AG09319 (cell line): ENCODE data around the gene NHP2.
"Not testable (repeated sequence)": the region's sequence is repeated elsewhere in the genome, so short reads cannot be mapped to it uniquely, and the experiment has no call there.

Experiments used
- DNase-seq: peaks from one replicate; pipeline ENCODE4 v3.0.0-alpha.2; 2010; ENCODE audit warnings: low read depth; ENCODE audit errors: extremely low read depth
- TF ChIP-seq, protein P1 (sequence below): IDR thresholded peaks from 2 replicates; pipeline ENCODE4 v1.5.1; 2011; ENCODE audit warnings: low read depth, mild to moderate bottlenecking, inconsistent platforms, low read length, moderate library complexity

Gene NHP2

DNA sequence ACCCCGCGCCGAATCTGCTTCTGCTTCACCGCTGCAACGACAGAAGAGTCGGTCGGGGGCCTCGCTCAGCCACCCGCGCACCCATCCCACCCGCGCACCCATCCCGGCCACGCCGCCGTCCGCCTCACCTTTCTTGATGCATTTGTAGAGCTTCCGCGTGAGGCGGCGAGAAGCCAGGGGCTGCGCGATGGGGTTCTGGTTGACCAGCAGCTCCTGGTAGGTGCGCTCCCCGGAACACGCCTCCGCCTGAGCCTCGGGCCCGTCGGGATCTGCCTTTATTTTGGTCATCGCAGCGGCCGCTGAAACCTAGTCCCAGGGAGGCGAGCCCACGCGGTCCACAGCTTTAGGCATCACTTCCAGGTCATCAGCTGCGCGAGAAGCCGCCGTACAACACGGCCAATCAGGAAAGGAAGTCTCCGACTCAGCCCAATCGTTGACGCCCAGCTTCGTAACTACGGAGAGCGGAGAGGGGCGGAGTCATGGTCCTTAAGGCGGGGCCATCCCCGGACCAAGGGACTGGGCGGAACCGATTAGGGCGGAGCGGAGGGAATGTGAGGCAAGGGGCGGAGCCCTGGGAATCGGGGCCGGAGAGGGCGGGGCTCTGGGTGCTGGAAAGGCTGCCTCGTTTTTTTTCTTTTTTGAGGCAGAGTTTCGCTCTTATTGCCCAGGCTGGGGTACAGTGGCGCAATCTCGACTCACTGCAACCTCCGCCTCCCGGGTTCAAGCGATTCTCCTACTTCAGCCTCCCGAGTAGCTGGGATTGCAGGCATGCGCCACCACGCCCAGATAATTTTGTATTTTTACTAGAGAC is at the start of gene NHP2:
TSS of gene NHP2 (minus strand) at position 356 of the 811 bp plus-strand sequence. CDS start at position 288, 68 bp downstream.
- TF ChIP-seq, protein P1, sequence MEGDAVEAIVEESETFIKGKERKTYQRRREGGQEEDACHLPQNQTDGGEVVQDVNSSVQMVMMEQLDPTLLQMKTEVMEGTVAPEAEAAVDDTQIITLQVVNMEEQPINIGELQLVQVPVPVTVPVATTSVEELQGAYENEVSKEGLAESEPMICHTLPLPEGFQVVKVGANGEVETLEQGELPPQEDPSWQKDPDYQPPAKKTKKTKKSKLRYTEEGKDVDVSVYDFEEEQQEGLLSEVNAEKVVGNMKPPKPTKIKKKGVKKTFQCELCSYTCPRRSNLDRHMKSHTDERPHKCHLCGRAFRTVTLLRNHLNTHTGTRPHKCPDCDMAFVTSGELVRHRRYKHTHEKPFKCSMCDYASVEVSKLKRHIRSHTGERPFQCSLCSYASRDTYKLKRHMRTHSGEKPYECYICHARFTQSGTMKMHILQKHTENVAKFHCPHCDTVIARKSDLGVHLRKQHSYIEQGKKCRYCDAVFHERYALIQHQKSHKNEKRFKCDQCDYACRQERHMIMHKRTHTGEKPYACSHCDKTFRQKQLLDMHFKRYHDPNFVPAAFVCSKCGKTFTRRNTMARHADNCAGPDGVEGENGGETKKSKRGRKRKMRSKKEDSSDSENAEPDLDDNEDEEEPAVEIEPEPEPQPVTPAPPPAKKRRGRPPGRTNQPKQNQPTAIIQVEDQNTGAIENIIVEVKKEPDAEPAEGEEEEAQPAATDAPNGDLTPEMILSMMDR = no peak
- DNase-seq = peak; percentile 97

DNA sequence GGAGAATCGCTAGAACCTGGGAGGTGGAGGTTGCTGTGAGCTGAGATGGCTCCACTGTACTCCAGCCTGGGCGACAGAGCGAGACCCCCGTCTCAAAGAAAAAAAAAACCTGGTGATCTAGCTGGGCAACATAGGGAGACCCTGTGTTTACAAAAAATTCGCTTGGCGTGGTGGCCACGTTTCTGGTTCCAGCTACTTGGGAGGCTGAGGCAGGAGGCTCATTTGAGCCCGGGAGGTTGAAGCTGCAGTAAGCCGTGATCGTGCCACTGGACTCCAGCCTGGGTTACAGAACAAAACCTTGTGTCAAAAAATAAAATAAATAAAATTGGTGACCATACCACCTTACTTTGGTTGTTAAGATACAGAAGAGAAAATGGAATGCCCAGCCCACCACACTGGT is 48.9 kb upstream of the NHP2 start:
- no peak for DNase-seq
- TF ChIP-seq, protein P1 = no peak

DNA sequence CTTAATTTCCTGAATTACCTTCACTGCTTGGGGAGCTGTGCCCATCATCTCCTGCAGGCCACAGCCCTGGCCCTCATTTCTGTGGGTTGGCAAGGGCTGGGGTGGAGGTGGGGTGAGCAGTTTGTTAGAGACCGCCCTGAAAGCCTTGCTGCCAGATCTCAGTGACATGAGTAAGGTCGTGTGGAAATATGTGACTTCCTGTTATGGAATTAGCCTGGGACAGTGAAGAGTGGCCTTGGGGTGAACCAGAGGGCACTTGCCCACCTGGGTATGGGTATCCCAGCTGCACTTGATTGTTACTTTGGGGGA is 48.2 kb upstream of the NHP2 start:
- TF ChIP-seq, protein P1 = no peak
- no peak for DNase-seq

DNA sequence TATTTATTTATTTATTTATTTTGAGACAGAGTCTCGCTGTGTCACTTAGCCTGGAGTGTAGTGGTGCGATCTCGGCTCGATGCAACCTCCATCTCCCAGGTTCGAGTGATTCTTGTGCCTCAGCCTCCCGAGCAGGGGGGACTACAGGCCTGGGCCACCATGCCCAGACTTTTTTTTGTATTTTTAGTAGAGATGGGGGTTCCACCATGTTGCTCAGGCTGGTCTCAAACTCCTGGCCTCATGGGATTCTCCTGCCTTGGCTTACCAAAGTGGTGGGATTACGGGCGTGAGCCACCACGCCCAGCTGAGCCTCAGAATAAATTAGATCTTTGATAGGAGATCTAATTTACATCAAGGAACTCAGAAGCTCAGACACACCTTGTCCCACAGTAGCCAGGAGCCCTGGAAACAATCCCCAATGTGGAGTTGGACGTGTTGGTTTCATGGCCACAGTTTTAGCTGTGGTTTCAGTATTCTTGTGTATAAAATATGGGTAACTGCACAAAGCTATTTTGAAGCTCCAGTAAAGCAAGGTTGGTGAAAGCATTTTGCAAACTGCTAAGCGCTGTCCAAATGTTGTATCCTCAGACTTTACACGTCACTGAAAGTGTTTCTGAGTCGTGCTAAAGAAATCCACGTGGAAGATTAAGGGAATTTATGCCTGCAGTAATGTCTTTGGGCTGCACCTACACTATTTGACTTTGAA is 47.7 kb upstream of the NHP2 start:
- DNase-seq = no peak
- TF ChIP-seq, protein P1 = no peak

DNA sequence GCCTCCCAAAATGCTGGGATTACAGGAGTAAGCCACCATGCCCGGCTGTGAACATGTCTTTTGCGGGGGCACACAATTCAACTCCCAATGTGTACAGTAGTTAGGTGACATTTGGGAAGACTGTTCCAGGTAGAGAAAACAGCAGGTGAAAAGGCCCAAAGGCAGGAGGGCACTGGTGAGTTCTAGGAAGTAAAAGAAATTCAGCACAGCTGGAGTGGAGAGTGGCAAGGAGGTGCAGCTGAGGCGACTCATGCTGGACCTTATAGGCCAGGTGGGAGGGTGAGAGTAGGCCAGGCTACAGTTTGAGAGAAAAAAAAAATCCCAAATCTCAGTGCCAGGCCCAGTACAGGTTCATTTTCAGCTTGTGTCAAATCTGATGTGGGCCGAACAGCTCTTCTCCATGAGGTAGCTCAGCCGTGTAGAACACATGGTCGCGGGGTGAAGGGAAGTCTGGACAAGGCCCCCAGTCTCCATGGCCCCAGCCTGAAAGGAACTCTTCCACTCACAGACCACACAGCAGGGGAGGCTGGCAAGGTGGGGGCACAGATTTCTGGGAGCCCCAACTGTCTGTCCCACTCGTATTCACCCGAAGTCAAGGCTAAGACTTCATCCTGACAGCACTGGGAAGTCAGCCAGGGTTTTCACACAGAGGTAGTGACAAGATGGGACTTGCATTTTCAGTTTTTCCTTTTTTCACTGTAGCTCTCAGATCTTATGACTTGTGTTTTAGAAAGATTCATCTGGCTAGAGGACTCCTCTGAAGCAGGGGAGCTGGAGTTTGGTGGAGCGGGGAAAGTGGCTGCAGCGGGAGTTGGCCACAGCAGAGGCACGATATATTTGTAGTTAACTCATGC is 46.1 kb upstream of the NHP2 start:
- TF ChIP-seq, protein P1 = no peak
- DNase-seq = no peak

DNA sequence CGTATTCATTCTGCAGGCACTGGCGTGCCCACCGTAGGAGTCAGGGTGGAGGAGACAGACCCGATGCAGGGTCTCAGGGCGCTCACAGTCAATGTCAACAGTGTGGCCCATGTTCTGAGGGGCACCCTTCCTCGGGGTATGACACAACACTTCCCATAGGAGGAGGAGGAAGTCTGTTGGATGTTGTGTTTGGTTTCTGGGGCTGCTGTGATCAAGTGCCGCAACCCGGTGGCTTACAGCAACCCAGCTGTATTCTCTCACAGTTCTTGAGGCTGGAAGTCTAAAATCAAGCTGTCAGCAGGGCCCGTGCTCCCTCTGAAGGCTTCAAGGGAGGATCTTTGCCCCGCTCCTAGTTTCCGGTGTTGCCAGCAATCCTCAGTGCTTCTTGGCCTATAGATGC is 45.0 kb upstream of the NHP2 start:
- DNase-seq = no peak
- TF ChIP-seq, protein P1 = no peak

DNA sequence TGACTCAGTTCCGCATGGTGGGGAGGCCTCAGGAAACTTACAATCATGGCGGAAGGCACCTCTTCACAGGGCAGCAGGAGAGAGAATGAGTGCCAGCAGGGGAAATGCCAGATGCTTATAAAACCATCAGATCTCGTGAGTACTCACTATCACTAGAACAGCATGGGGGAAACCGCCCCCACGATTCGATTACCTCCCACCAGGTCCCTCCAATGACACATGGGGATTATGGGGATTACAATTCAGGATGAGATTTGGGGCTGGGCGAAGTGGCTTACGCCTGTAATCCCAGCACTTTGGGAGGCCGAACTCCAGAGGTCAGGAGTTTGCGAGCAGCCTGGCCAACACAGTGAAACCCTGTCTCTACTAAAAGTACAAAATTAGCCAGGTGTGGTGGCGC is 44.5 kb upstream of the NHP2 start:
- not testable (repeated sequence) for DNase-seq
